Measurements from ENCODE around the gene HPCAL4. TPM values are rescaled to one million over a fixed set of nuclear protein-coding genes. Genes with fewer than 3 reads are reported as not detected.
A peak's percentile ranks its signal among the peaks of the same experiment; 100 is the strongest.

Gene HPCAL4
- total and polyA plus RNA-seq, 9 of the 15 experiments (the other 6 are each of a cell fraction or from before 2014, with no cell fraction given) = 0.01 to 0.04 (median 0.04) TPM; not detected in 4

- intact Hi-C loops (cut with micrococcal nuclease) = no loop called here
- H3K4me3 ChIP-seq = no peak overlapping the region
- no peak for ATAC-seq
- ChIA-PET CTCF (ENCODE audit: low intra/inter-chr PET ratio) (interaction anchor here (0.6 to 0.7 kb wide), 2 partner anchors 15 to 28 kb away, joined by 3 read pairs; no protein-coding TSS in a partner anchor), POLR2A (interaction anchor here (1.4 to 1.7 kb wide), 4 partner anchors 9 to 207 kb away, joined by 3 to 7 read pairs (median 4); partner anchors contain the start of gene PPIE)
- 0 out of 4 replicates have a peak overlapping the region, but pooled peaks of 1 of the 2 experiments have one; percentile 50 for H3K9ac ChIP-seq (ENCODE audit: insufficient read depth in 1 of 2, low read depth in 2 of 2, low read length in 2 of 2)
- no peak overlapping the region for H3K4me2 ChIP-seq (ENCODE audit: insufficient read depth, low read length)
- no TSS peak for BruUV-seq (replicated peaks)
- FAIRE-seq = no peak
- no peak for TF ChIP-seq ZNF12 (CRISPR knock-in tag; IDR thresholded peaks at IDR 0.05)
- TF ChIP-seq L3MBTL2 (IDR thresholded peaks at IDR 0.05) = 0 out of 2 replicates have a peak, but pooled peaks have one; percentile 25
- no peak for TF ChIP-seq KLF13 (tag; IDR thresholded peaks at IDR 0.05; ENCODE audit: borderline replicate concordance, low read depth)
- H3K79me2 ChIP-seq (ENCODE audit: control insufficient read depth, insufficient read depth, low read length) = no peaks in the 10 kb centered on the region
- peaks cover 25 to 69% of the 10 kb centered on the region in 2 experiments for H3K27me3 ChIP-seq (ENCODE audit: control insufficient read depth in 2 of 2, insufficient read depth in 2 of 2, low read length in 2 of 2)
- no peak overlapping the region for H3K27ac ChIP-seq (ENCODE audit: extremely low read depth, low read depth, low read length)
- 21% methylated on average over 56 of the region's 56 CpGs for WGBS (ENCODE audit: insufficient coverage, low coverage, missing lambda C conversion rate)
- H3K9me1 ChIP-seq (ENCODE audit: control insufficient read depth, insufficient read depth, low read length) = no peaks in the 10 kb centered on the region
- H4K20me1 ChIP-seq (replicated peaks; ENCODE audit: control insufficient read depth, insufficient read depth, low read length) = no peaks in the 10 kb centered on the region
- H3K4me1 ChIP-seq (replicated peaks in 1 of 2; ENCODE audit: control insufficient read depth in 2 of 2, insufficient read depth in 2 of 2, low read length in 2 of 2) = peaks cover 0 to 21% of the 10 kb centered on the region in 2 experiments; a peak in 2 of 5 replicates
- in situ Hi-C loops (cut with MboI) = no loop called here
- no peak overlapping the region for H2AFZ ChIP-seq (ENCODE audit: low read depth, low read length)
- DNase-seq (ENCODE audit: extremely low read depth in 1 of 4, low spot score in 3 of 4) = peak in 1 of 4 experiments; percentile 34
- H3K36me3 ChIP-seq (ENCODE audit: control insufficient read depth, insufficient read depth, low read length) = no peaks in the 10 kb centered on the region
- H3K9me3 ChIP-seq (replicated peaks; ENCODE audit: control insufficient read depth, insufficient read depth, low read depth, low read length) = no peaks in the 10 kb centered on the region
Observed at GRCh38 chr1:39692152-39693074, 1.2 kb upstream of the HPCAL4 start.
